GM18502 (cell line): Measurements from ENCODE around the gene LNX1.

Experiments used
- ATAC-seq: cut with Tn5 transposase; IDR thresholded peaks from one replicate; pipeline ENCODE4 v1.9.1; 2021; ENCODE audit warnings: mild to moderate bottlenecking; ENCODE audit not compliant: unreplicated experiment, poor library complexity

Gene LNX1

DNA sequence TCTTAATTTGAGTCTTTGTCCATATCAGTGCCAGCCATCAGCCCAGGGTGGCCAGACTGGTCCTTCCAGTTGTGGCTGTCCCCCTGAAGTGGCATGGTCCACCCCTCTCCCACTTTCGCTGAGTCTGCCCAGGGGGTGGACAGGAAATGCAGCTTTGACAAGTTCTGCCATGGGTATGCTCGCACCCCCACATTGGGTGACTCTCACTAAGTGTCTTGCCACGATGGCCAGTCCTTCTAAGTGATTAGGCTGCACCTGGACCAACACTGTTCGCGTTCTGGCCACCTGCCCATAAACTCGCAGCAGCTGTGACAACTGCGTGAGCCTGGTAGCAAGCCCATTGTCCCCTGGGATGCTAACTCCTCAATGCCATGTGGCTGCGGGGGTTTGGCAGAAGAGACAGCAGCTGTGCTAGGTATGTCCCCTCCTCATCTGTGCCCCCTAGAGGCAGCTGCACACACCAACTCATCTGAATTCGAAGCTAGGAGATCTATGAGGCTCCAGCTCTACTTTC, 10.0 kb upstream of the LNX1 start:
- peak; percentile 87 for ATAC-seq

DNA sequence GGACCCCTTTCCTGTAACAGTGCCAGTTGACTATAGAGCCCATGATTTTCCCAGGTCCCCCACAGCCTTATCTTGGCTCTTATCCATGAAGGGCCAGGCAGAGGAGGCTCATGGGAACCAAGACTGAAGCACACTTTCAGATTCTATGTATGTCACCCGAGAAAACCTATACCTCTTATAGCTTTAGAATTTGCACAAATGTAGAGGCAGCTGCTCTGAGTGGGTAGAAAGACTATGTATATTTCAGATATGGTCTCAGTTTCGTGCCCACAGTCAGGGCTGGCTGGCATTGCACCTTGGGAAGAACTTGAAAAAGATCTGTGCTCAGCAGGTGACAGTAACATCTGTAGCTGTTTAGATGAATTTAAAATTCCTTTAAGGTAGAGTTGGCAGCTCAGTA, 8.3 kb upstream of the LNX1 start:
- ATAC-seq = peak; percentile 57

DNA sequence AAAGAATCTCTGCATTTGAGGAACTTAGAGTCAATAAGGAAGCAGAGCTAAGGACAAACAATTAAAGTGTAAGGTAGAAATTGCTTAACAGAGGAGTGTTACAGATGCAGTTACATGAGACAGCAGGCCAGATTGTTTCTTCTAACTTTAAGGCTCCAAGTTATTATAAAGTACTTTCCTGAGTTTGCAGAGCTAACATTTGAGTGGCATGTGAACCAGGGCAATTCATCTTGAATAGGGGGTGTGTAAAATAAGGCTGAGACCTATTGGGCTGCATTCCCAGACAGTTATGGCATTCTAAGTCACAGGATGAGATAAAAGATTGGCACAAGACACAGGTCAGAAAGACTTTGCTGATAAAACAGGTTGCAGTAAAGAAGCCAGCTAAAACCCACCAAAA, 7.6 kb upstream of the LNX1 start:
- no peak for ATAC-seq

DNA sequence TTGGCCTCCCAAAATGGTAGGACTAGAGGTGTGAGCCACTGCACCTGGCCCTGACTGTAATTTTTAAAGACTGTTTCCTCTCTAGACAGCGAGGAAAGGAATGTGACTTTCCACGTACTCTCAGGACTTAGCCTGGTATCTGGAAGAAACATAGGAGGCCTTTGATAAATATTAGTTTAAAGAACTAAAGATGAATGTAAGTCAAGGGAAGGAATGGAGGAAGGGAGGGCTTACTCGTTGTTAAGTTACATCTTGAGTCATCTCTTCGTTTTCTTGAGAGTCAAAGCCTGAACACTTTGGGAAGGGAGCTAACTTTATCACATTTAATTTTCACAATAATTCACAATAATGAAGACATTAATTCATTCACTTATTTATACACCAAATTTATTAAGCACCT, 7.2 kb upstream of the LNX1 start:
- ATAC-seq = no peak

DNA sequence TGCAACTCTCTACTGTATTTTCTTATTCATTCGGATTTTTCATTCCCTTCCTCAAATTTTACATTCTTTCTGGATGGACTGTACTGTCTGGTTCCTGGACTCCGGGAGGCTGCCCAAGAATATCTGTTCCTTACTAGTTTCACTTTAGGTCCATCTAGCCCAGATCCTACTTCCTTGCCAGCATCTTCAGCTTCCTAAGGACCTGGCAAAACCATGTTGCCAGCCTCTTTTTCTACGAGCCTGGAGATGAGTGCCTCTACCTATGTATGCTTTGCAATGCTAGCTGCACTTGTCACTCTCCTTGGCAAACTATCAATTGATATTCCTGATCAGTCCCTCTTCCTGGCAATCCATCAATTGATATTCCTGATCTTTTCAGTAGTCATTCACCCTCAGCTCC, 5.6 kb upstream of the LNX1 start:
- no peak for ATAC-seq

DNA sequence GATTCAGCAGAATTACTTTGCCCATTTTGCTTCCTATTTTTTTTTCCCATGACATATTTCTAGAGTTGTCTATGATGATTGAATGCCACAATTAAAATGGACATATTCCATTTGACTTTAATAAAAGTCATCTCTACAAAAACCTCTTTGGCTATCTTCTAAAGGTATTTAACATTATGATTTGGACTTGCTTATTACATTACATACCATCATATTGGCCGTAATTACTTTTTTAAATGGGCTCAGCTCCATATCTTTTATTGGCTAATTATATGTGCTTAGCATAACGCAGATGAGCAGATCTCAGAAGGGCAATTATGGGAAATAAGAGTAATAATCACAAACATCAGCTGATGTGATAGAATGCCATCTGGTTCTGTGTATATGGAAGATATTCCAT, 4.5 kb upstream of the LNX1 start:
- ATAC-seq = no peak

DNA sequence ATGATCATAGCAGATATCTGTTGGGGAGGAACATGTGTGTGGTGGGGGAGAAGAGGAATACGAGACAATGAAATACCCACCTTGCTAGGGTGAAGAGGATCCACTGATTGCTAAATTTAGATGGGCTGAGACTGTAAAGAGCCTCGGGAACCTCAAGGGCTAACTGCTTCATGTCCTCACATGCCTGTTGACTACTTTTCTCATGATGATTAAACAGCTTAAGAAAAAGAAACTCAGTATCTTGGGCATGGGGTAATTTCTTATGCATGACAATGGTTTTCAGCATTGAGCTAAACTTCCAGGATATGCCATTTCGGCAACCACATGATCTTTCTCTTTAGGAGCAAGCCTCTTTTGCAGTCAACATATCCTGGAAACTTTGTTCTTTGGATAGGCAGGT, 3.9 kb upstream of the LNX1 start:
- no peak for ATAC-seq

DNA sequence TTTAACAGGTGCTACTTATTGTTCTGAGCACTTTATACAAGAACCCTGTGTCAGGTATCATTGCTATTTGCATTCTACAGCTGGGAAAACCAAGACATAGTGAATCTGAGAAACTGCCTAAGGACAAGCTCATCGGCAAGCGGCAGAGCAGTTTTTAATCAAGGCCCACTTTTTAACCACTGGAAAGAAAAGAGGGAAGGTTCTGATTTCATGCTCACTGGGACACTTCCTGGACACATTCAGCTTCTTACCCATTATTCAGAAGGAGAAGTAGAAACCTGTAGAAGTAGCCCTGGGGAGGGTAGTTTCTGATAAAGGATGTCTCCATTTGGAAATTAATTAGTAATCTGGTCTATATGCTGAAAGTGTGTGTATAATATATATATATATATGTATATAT, 2.5 kb upstream of the LNX1 start:
- ATAC-seq = no peak

DNA sequence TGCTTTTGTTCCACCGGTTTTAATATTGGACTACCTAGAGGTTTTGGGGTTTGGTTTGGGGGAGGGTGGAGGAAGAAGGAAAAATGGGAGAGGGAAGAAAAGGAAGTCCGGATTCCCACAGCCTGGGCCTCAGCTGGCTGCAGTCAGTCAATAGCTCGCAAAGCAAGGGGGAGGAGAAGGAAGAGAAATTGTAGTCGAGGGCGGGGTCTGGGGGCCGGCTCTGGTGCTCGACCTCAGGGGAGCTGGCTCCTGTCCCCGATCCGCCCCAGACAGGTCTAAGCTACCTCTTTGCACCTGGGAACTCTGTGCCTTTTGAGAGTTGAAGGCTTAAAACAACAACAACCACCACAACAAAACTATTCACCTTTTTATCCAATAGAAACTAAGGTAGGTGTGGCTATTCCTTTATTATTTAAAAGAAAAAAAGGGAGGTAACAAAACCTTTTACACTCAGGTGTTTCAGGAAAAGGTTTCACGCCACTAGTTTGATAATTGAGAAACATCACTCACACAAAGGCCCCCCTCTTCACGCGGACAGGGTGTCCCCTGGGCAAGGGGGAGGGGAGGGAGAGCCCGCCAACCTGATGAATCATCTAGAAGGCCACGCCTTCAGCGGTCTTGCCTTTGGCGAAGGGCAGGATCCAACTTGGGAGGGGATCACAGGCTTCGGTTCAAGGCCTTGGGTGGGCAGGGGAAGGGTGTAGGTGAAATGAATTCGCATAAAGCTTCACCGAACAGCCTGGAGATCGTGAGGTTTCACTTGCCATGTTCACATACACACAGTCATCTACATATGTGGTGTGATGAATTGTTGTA, 1.6 kb upstream of the LNX1 start:
- no peak for ATAC-seq

DNA sequence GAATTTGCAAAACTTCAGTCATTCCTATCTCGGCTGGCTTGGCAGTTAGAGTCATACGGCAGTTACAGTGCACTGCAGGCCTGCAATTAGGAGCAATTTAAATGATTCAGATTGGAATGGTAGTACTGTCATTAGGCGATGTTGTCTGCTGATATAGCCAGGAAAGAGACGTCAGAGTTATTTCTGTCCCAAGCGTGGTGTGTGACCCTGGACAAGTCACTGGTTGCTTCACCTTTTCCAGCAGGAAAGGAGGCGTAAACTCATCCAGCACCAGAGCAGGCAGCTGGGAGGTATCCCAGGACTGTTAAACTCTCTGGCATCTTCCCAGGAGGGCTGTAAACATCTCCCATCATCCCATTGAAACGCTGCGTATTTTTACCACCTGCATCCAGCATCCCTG, 836 bp upstream of the LNX1 start:
- no peak for ATAC-seq

DNA sequence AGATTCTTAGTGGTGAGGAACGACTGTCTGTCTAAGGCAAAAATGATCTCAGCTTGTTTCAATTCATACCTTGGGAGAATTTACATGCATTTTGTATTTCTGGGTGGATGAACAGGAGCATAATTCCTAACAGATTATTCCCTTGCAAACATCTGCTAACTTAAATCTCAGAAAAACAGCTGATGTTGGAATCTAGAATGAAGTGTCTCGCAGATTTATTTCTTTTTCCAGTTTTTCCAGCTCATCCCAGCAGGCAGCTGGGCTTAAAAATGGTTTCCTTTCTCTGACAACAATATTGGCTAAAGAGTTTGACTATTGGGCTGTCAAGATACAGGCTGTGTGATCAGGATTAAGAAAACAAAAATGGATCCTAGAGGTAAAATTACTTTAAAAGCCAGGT, 1.1 kb downstream of the LNX1 start:
- no peak for ATAC-seq

DNA sequence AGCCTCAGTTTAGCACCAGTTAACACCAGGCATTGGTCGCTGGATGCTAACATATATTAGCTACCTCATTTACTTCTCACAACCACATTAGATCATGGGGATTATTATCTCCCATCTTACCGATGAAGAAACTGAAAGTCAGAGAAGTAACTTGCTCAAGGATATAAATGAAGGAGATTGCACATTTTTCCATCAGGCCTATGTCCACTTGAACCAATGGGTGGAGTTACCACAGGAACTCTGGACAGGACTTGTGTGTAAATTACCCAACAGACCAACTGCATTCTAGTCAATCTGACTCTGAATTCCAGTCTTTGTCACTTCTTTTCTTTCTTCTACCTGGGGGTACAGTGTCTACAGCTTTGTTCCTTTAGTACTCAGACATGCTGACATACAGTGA, 1.8 kb downstream of the LNX1 start:
- ATAC-seq = no peak

DNA sequence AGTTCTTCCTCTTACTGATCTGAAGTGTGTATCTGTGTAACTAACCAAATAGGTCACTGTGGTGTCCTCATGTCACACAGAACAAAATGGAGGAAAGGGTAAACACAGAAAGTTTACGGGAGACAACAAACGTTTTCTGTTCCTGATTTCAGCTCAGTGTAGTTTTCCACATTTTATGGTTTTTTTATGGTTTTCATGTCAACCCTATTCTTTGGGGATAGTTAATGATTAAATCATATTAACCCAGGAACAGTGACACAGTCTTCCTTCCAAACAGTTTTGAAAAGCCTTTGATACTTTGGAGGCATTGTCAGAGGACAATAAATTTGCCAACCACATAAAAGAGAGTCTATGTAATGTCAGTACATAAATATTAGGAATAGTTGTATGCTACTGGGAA, 4.2 kb downstream of the LNX1 start:
- ATAC-seq = no peak

DNA sequence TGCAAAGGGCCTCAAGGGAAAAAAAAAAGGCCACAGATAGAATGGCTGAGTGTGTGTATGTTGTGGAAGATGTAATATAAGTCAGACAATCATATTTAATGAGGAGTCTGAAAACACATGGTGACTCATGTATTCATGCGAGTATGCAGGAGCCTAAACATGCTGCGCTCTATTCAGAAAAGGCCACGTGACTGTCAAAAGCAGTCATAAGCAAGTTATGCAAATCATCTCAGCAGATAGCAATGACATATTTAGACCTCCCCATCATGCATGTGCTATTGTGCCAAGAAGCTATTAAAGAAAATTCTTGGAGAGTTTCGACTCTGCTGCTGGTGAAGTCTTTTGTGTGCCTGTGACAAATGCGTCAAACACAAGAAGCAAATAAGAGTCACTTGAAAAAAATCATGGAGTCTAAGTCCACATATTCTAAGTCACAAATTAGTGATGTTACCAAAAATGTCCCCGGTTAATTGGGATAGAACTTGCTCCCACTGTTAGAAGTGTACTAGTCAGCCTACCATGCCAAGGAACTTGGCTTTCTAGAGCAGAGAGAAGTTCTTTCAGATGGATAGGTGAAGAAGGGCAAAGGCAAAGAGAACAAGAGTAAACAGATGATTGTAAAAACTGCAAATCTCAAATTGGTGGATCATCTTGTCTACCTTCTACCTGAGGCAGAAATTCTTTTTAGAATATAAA, 5.0 kb downstream of the LNX1 start:
- no peak for ATAC-seq

DNA sequence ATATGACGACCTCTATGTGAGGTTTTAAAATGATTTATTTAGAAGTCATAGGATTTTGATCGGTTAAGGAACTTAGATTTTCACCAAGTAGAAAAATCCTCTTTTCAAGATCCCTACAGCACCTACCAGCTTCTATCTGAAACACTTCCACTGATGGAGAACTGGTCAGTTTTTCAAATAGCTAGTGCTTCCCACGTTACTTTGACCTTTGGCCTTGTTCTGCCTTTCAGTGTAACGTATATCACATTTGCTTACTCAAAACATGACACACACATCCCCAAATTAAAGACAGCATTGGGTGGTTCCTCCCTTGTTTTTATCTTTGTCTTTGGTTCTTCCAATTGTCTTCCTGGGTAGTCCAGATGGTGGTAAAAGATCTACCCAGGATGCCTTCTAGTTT, 6.6 kb downstream of the LNX1 start:
- no peak for ATAC-seq

DNA sequence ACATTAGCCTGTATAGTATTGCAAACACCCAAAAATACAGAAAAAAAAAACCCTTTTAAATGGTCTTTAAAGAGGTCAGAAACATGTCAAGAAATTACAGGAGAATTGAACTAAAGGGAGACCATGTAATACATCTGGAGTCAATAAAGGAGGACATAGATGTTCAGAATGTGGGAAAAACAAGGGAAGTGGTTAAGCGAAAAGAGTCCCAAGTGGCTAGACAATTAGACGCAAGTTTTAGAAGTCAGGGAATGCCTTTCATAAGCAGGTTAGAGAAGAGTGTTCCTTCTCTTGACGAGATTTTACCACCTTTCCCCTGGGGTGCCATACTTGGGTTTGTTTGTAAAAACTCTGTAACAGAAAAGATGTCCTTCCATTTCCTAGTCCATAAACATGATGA, 7.8 kb downstream of the LNX1 start:
- no peak for ATAC-seq

DNA sequence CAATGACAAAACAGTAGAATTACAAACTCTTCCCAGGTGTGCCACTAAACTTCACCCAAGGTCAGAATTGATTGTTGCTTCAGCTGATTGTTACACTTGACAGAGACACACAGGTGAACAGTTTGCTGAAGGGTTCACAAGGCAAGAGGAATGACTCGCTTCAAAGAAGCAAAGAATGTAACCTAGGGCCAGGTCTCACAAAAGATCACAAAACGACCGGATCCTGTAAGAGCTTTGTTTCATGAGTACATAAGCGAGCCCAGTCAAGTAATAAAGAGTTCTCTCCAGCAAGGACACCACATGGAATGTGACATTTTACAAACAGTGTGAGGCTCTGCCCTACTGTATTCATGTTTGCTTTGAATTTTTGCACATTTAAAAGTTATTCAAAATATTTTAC, 9.1 kb downstream of the LNX1 start:
- ATAC-seq = no peak

DNA sequence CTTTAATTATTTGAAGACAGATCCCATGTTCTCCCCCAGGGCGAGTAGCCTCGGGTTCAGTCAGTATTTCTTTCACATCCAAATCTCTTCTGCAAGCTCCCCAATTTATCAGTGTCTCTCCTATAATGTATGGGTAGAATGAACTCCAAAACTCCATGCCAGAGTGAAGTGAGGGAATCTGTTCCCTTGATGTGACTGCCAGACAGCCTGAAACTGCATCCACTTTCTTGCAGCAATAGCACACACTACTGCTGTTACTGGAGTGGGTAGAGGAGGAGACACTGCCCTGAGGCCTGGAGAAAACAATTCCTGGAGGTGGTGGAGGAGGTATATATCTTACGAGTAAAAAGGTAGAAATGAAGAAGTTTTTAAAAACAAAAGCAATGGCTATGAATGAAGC, 11.0 kb downstream of the LNX1 start:
- ATAC-seq = no peak

DNA sequence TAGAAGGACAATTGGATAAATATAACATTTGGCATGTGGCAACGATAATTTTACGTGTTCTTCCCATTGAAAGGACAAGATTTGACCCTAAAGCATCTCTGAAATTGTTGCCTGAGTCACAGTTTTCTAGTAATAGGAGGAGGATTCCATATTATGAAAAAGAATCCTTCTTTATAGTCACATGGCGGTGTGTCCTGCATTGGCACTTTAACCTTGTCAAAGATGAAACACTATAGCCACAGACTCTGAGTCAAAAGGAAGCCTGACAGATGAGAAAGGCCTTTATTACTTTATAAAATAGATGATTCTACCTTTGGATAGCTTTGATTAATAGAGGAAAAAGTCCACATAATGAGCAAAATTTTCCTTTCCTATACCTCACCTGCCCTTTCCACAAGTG, 11.5 kb downstream of the LNX1 start:
- no peak for ATAC-seq

DNA sequence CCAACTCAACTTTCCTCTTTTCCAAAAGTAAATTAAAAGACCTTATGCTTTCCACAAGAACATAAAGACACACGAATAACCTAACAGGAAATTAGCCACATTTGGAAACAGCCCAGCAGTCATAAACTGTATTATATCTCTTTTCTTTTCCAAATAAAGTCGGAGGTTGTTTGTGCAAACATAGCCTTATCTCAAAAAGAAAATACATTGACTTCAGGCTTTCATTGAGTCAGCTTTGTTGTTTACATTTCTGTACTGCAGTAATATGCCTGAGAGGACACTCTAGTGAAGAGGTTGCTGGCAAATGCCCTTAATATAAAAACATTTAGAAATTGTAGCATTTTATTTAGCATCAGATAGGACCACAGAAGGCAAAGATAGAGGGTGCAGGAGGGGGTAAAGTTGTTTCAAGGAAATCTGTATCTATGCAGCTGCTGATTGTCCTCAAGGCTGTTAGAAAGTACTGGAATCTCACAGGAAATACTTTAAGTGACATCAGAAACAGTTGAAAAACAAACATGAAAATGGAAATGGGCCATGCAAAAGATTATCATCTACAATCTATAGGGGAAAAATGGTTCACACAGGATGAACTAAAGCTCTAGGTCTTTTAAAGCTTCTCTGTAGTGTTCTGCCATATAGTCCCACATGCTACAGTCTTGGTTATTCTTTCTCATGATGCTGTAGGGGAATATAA, 14.5 kb downstream of the LNX1 start:
- no peak for ATAC-seq

DNA sequence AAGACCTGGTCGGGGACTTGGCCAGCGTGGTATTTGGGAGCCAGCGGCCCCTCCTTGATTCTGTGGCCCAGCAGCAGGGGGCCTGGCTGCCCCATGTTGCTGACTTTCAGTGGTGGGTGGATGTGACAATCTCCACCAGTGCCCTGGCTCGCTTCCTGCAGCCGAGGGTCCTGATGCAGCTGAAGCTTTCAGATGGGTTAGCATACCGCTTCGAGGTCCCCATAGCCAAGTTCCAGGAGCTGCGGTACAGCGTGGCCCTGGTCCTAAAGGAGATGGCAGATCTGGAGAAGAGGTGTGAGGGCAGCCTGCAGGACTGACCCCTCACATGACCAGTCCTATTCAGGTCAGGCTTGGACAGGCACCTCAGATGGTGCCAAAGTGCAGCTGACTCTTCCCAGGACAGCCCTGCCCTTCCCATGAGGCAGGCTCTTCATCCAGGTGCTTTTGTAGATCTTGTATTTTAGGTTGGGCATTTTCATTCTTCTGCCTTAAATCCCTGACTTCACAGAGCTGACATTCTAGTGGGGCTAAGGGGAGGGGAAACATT, 15.1 kb downstream of the LNX1 start:
- no peak for ATAC-seq
